ENCODE results near the gene IL18. TPM values are rescaled to one million over a fixed set of nuclear protein-coding genes. Genes with fewer than 3 reads are reported as not detected.
A peak's percentile ranks its signal among the peaks of the same experiment; 100 is the strongest.

IL18 gene
- total and polyA plus RNA-seq, 2 experiments from 2014 or later = 0.28 to 1.7 TPM

GRCh38 chr11:112132737-112133136 is 31.2 kb downstream of the IL18 start:
- Histone ChIP-seq H4K20me1 (replicated peaks; ENCODE audit: insufficient read depth) (no peaks in the 10 kb centered on the region), H3K4me3 (no peak overlapping the region), H3K4me1 (ENCODE audit: insufficient read depth) (no peaks in the 10 kb centered on the region), H3F3A (replicated peaks; ENCODE audit: low read depth) (no peaks in the 10 kb centered on the region), H3K36me3 (ENCODE audit: insufficient read depth) (no peaks in the 10 kb centered on the region), H3K4me2 (no peak overlapping the region), H3K79me2 (replicated peaks; ENCODE audit: insufficient read depth) (no peaks in the 10 kb centered on the region), H3K27me3 (ENCODE audit: insufficient read depth) (no peaks in the 10 kb centered on the region), H3K9me2 (ENCODE audit: insufficient read depth) (no peaks in the 10 kb centered on the region), H3K27ac (ENCODE audit: low read depth) (no peak overlapping the region), H2AFZ (no peak overlapping the region)
- peak; percentile 29 for DNase-seq (ENCODE audit: low spot score)
- peaks cover 1% of the 10 kb centered on the region for H3K27me3 Mint-ChIP-seq (ENCODE audit: insufficient read depth, low read depth, poor library complexity)
- H3K36me3 Mint-ChIP-seq (ENCODE audit: low read depth) = no peaks in the 10 kb centered on the region
- ATAC-seq = no peak
- H3K4me3 Mint-ChIP-seq = no peak overlapping the region
- TF ChIP-seq, protein P1, sequence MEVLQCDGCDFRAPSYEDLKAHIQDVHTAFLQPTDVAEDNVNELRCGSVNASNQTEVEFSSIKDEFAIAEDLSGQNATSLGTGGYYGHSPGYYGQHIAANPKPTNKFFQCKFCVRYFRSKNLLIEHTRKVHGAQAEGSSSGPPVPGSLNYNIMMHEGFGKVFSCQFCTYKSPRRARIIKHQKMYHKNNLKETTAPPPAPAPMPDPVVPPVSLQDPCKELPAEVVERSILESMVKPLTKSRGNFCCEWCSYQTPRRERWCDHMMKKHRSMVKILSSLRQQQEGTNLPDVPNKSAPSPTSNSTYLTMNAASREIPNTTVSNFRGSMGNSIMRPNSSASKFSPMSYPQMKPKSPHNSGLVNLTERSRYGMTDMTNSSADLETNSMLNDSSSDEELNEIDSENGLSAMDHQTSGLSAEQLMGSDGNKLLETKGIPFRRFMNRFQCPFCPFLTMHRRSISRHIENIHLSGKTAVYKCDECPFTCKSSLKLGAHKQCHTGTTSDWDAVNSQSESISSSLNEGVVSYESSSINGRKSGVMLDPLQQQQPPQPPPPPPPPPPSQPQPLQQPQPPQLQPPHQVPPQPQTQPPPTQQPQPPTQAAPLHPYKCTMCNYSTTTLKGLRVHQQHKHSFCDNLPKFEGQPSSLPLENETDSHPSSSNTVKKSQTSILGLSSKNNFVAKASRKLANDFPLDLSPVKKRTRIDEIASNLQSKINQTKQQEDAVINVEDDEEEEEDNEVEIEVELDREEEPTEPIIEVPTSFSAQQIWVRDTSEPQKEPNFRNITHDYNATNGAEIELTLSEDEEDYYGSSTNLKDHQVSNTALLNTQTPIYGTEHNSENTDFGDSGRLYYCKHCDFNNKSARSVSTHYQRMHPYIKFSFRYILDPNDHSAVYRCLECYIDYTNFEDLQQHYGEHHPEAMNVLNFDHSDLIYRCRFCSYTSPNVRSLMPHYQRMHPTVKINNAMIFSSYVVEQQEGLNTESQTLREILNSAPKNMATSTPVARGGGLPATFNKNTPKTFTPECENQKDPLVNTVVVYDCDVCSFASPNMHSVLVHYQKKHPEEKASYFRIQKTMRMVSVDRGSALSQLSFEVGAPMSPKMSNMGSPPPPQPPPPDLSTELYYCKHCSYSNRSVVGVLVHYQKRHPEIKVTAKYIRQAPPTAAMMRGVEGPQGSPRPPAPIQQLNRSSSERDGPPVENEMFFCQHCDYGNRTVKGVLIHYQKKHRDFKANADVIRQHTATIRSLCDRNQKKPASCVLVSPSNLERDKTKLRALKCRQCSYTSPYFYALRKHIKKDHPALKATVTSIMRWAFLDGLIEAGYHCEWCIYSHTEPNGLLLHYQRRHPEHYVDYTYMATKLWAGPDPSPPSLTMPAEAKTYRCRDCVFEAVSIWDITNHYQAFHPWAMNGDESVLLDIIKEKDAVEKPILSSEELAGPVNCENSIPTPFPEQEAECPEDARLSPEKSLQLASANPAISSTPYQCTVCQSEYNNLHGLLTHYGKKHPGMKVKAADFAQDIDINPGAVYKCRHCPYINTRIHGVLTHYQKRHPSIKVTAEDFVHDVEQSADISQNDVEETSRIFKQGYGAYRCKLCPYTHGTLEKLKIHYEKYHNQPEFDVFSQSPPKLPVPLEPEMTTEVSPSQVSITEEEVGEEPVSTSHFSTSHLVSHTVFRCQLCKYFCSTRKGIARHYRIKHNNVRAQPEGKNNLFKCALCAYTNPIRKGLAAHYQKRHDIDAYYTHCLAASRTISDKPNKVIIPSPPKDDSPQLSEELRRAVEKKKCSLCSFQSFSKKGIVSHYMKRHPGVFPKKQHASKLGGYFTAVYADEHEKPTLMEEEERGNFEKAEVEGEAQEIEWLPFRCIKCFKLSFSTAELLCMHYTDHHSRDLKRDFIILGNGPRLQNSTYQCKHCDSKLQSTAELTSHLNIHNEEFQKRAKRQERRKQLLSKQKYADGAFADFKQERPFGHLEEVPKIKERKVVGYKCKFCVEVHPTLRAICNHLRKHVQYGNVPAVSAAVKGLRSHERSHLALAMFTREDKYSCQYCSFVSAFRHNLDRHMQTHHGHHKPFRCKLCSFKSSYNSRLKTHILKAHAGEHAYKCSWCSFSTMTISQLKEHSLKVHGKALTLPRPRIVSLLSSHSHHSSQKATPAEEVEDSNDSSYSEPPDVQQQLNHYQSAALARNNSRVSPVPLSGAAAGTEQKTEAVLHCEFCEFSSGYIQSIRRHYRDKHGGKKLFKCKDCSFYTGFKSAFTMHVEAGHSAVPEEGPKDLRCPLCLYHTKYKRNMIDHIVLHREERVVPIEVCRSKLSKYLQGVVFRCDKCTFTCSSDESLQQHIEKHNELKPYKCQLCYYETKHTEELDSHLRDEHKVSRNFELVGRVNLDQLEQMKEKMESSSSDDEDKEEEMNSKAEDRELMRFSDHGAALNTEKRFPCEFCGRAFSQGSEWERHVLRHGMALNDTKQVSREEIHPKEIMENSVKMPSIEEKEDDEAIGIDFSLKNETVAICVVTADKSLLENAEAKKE (CRISPR knock-in tag; IDR thresholded peaks at IDR 0.05) = no peak
- TF ChIP-seq, protein P2, sequence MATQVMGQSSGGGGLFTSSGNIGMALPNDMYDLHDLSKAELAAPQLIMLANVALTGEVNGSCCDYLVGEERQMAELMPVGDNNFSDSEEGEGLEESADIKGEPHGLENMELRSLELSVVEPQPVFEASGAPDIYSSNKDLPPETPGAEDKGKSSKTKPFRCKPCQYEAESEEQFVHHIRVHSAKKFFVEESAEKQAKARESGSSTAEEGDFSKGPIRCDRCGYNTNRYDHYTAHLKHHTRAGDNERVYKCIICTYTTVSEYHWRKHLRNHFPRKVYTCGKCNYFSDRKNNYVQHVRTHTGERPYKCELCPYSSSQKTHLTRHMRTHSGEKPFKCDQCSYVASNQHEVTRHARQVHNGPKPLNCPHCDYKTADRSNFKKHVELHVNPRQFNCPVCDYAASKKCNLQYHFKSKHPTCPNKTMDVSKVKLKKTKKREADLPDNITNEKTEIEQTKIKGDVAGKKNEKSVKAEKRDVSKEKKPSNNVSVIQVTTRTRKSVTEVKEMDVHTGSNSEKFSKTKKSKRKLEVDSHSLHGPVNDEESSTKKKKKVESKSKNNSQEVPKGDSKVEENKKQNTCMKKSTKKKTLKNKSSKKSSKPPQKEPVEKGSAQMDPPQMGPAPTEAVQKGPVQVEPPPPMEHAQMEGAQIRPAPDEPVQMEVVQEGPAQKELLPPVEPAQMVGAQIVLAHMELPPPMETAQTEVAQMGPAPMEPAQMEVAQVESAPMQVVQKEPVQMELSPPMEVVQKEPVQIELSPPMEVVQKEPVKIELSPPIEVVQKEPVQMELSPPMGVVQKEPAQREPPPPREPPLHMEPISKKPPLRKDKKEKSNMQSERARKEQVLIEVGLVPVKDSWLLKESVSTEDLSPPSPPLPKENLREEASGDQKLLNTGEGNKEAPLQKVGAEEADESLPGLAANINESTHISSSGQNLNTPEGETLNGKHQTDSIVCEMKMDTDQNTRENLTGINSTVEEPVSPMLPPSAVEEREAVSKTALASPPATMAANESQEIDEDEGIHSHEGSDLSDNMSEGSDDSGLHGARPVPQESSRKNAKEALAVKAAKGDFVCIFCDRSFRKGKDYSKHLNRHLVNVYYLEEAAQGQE (IDR thresholded peaks at IDR 0.05; ENCODE audit: unreplicated experiment) = no peak
- TF ChIP-seq ZNF331 (CRISPR knock-in tag; IDR thresholded peaks at IDR 0.05; ENCODE audit: low read depth) (no peak), EZH2 (IDR thresholded peaks at IDR 0.05; ENCODE audit: low read depth, unreplicated experiment) (no peak), JUNB (IDR thresholded peaks at IDR 0.05; ENCODE audit: unreplicated experiment) (no peak), POLR2AphosphoS5 (IDR thresholded peaks at IDR 0.05; ENCODE audit: low read depth) (no peak), EZH2phosphoT487 (IDR thresholded peaks at IDR 0.05; ENCODE audit: unreplicated experiment) (no peak), STAT1 (IDR thresholded peaks at IDR 0.05; ENCODE audit: unreplicated experiment) (no peak), CTCF (conservative IDR thresholded peaks at IDR 0.05; ENCODE audit: low read depth in 2 of 2) (no peak), ZNF114 (CRISPR knock-in tag; IDR thresholded peaks at IDR 0.05) (no peak), NANOG (IDR thresholded peaks at IDR 0.05; ENCODE audit: borderline replicate concordance) (no peak), CREB1 (CRISPR knock-in tag; IDR thresholded peaks at IDR 0.05; ENCODE audit: low read depth) (no peak)
- TF ChIP-seq, protein P3, sequence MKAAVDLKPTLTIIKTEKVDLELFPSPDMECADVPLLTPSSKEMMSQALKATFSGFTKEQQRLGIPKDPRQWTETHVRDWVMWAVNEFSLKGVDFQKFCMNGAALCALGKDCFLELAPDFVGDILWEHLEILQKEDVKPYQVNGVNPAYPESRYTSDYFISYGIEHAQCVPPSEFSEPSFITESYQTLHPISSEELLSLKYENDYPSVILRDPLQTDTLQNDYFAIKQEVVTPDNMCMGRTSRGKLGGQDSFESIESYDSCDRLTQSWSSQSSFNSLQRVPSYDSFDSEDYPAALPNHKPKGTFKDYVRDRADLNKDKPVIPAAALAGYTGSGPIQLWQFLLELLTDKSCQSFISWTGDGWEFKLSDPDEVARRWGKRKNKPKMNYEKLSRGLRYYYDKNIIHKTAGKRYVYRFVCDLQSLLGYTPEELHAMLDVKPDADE (IDR thresholded peaks at IDR 0.05) = no peak
- H3K9me3 Mint-ChIP-seq = no peaks in the 10 kb centered on the region
- no peaks in the 10 kb centered on the region; the same call in 1 of the 3 replicates for H3K4me1 Mint-ChIP-seq
- H3K27ac Mint-ChIP-seq = no peak overlapping the region

Measured in GM23338 (cell line).